ENCODE data around the gene RASAL1.

DNA sequence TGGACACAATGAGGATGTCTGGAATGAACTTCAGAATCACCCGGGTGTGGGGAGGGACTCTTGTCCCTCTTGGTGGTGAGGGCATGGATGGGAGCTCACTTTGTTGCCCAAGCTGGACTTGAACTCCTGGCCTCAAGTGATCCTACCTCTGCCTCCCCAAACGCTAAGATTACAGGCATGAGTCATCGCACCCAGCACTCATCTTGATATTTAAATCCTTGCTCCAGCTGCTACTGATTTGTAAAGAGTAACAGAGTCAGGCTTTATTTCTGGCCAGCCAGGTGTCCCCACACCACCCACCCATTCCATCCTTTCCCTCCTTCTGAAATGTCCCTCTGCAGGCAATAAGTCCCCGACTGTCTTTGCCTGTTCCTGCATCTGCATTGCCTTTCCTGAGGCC is 44.8 kb upstream of the RASAL1 start:
- no peak for TF ChIP-seq POLR2AphosphoS5 (IDR thresholded peaks at IDR 0.05; ENCODE audit: low read depth, low read length)
- TF ChIP-seq POLR2A (IDR thresholded peaks at IDR 0.05; ENCODE audit: low read depth, low read length) = no peak
- TF ChIP-seq TAF1 (IDR thresholded peaks at IDR 0.05; ENCODE audit: borderline replicate concordance, low read depth, low read length) = no peak
